H1 (cell line): ENCODE data around the gene CLEC18C. TPM values are rescaled to one million over a fixed set of nuclear protein-coding genes. Genes with fewer than 3 reads are reported as not detected.
"Not testable (repeated sequence)": the region's sequence is repeated elsewhere in the genome, so short reads cannot be mapped to it uniquely, and the experiment has no call there.

Experiments used
- CTCF ChIA-PET: fragments of 300-600 bp; sonication (Branson Sonifier 250); formaldehyde crosslinking; loops from one replicate; lab custom pipeline; 2021; ENCODE audit not compliant: partially characterized antibody; lab: Charles Lee
- POLR2A ChIA-PET: fragments of 300-600 bp; sonication (Branson Sonifier 250); formaldehyde crosslinking; loops from one replicate; lab custom pipeline; 2021; ENCODE audit warnings: inconsistent platforms; ENCODE audit not compliant: partially characterized antibody; lab: Charles Lee
- DNase-seq, 2 experiments: peaks; one replicate each; pipeline versions ENCODE4 v3.0.0 to v3.0.0-alpha.2; 2010 to 2022; ENCODE audit warnings: low spot score in 2 of 2, low read depth in 1 of 2, mixed read lengths in 1 of 2
- FAIRE-seq: peaks from 2 replicates; lab custom pipeline; 2011; peaks lifted over from hg19 to GRCh38; lab: Jason Lieb, UNC
- H2AFZ ChIP-seq: 2 replicates; pipeline ENCODE4 v1.8.1; 2012; ENCODE audit warnings: low read length, inconsistent platforms
- H2AK5ac ChIP-seq: 2 replicates; pipeline ENCODE4 v1.6.1; 2013; ENCODE audit warnings: low read depth, low read length
- H2BK120ac ChIP-seq: replicated peaks from 2 replicates; pipeline ENCODE3; 2013; ENCODE audit warnings: low read depth, low read length, inconsistent platforms
- H2BK12ac ChIP-seq: 2 replicates; pipeline ENCODE4 v1.6.1; 2013; ENCODE audit warnings: low read depth, low read length
- H2BK15ac ChIP-seq: 2 replicates; pipeline ENCODE4 v1.6.1; 2013; ENCODE audit warnings: low read length
- H2BK20ac ChIP-seq: 2 replicates; pipeline ENCODE4 v1.6.1; 2013; ENCODE audit warnings: low read length
- H2BK5ac ChIP-seq: 2 replicates; pipeline ENCODE4 v1.6.1; 2013; ENCODE audit warnings: low read depth, low read length
- H3K14ac ChIP-seq: 2 replicates; pipeline ENCODE4 v1.6.1; 2013; ENCODE audit warnings: inconsistent platforms; ENCODE audit not compliant: insufficient read length
- H3K18ac ChIP-seq: 2 replicates; pipeline ENCODE4 v1.6.1; 2013; ENCODE audit warnings: low read length; ENCODE audit errors: extremely low read depth
- H3K23ac ChIP-seq: 2 replicates; pipeline ENCODE4 v1.6.1; 2013; ENCODE audit warnings: inconsistent platforms; ENCODE audit not compliant: insufficient read length
- H3K23me2 ChIP-seq: 2 replicates; pipeline ENCODE4 v1.6.1; 2013; ENCODE audit warnings: low read depth, low read length
- H3K27ac ChIP-seq: 2 replicates; pipeline ENCODE4 v1.6.1; 2011; ENCODE audit warnings: low read depth, low read length, inconsistent platforms
- H3K27me3 ChIP-seq, 4 experiments: replicated peaks in 1 of 4; 1 replicate in 1 of 4; 2 replicates in 3 of 4; pipeline versions ENCODE4 v1.6.1 to v1.8.1; 2011 to 2013; ENCODE audit warnings: low read length in 3 of 4, mild to moderate bottlenecking in 3 of 4, inconsistent platforms in 2 of 4, mixed read lengths in 2 of 4, moderate library complexity in 1 of 4; ENCODE audit not compliant: control insufficient read depth in 3 of 4, insufficient read depth in 3 of 4; ENCODE audit errors: extremely low read depth in 1 of 4
- H3K36me3 ChIP-seq, 4 experiments: 2 replicates each; pipeline versions ENCODE4 v1.6.1 to v1.8.1; 2011 to 2013; ENCODE audit warnings: mild to moderate bottlenecking in 4 of 4, low read length in 3 of 4, moderate library complexity in 2 of 4, control low read depth in 1 of 4, inconsistent platforms in 1 of 4; ENCODE audit not compliant: insufficient read depth in 4 of 4, control insufficient read depth in 2 of 4
- H3K4ac ChIP-seq: replicated peaks from 2 replicates; pipeline ENCODE3; 2013; ENCODE audit warnings: low read length, low read depth, mixed read lengths, inconsistent platforms; ENCODE audit not compliant: insufficient read length
- H3K4me1 ChIP-seq, 4 experiments: replicated peaks in 1 of 4; 1 replicate in 1 of 4; 2 replicates in 3 of 4; pipeline versions ENCODE4 v1.6.1 to v1.8.1; 2011 to 2013; ENCODE audit warnings: low read length in 3 of 4, inconsistent platforms in 2 of 4, mixed read lengths in 1 of 4; ENCODE audit not compliant: insufficient read depth in 4 of 4, control insufficient read depth in 3 of 4
- H3K4me2 ChIP-seq, 2 experiments: 2 replicates each; pipeline versions ENCODE4 v1.6.1 to v1.8.1; 2011 to 2013; ENCODE audit warnings: low read depth in 2 of 2, low read length in 2 of 2, control low read depth in 1 of 2, inconsistent platforms in 1 of 2, mild to moderate bottlenecking in 1 of 2; ENCODE audit not compliant: insufficient read depth in 1 of 2
- H3K4me3 ChIP-seq, 4 experiments: fragments of 200-600, 300-600 bp in 1 of 4; sonication (generic), shearing (Covaris generic), sonication (Bioruptor Twin) in 1 of 4; 2 replicates each; pipeline versions ENCODE4 v1.5.1 to v1.8.1; 2011 to 2016; ENCODE audit warnings: low read length in 4 of 4, low read depth in 3 of 4, control low read depth in 2 of 4, inconsistent platforms in 2 of 4, mild to moderate bottlenecking in 2 of 4, mixed read lengths in 1 of 4, moderate library complexity in 1 of 4; ENCODE audit not compliant: insufficient read depth in 2 of 4; ENCODE audit errors: extremely low read depth in 1 of 4
- H3K56ac ChIP-seq: replicated peaks from 2 replicates; pipeline ENCODE3; 2013; ENCODE audit warnings: low read depth, mild to moderate bottlenecking, mixed read lengths, low read length, inconsistent platforms; ENCODE audit not compliant: insufficient read length
- H3K79me1 ChIP-seq: 2 replicates; pipeline ENCODE4 v1.6.1; 2013; ENCODE audit warnings: low read depth, low read length, control low read depth
- H3K79me2 ChIP-seq, 2 experiments: 2 replicates each; pipeline versions ENCODE4 v1.6.1 to v1.8.1; 2012 to 2013; ENCODE audit warnings: low read length in 2 of 2, mild to moderate bottlenecking in 2 of 2, inconsistent platforms in 1 of 2; ENCODE audit not compliant: insufficient read depth in 2 of 2, control insufficient read depth in 1 of 2
- H3K9ac ChIP-seq, 4 experiments: replicated peaks in 1 of 4; 1 replicate in 1 of 4; 2 replicates in 3 of 4; pipeline versions ENCODE4 v1.6.1 to v1.8.1; 2011 to 2013; ENCODE audit warnings: low read depth in 3 of 4, low read length in 3 of 4, control low read depth in 2 of 4, mild to moderate bottlenecking in 2 of 4, moderate library complexity in 2 of 4, inconsistent platforms in 1 of 4; ENCODE audit errors: extremely low read depth in 1 of 4
- H3K9me3 ChIP-seq, 2 experiments: 2 replicates each; pipeline versions ENCODE4 v1.6.1 to v1.8.1; 2012 to 2013; ENCODE audit warnings: mild to moderate bottlenecking in 2 of 2, moderate library complexity in 2 of 2, control low read depth in 1 of 2, inconsistent platforms in 1 of 2, low read depth in 1 of 2, low read length in 1 of 2, mixed read lengths in 1 of 2; ENCODE audit not compliant: insufficient read depth in 2 of 2
- H4K20me1 ChIP-seq, 2 experiments: replicated peaks in 1 of 2; 2 replicates each; pipeline versions ENCODE3 to v1.8.1; 2011 to 2013; ENCODE audit warnings: inconsistent platforms in 2 of 2, low read length in 2 of 2, mild to moderate bottlenecking in 1 of 2; ENCODE audit not compliant: insufficient read depth in 2 of 2, control insufficient read depth in 1 of 2
- H4K5ac ChIP-seq: 2 replicates; pipeline ENCODE4 v1.6.1; 2013; ENCODE audit warnings: low read length, low read depth, mixed read lengths, inconsistent platforms; ENCODE audit not compliant: insufficient read length
- H4K8ac ChIP-seq: 2 replicates; pipeline ENCODE4 v1.8.0; 2013; ENCODE audit warnings: mild to moderate bottlenecking, moderate library complexity, low read length, inconsistent platforms; ENCODE audit not compliant: insufficient read depth; ENCODE audit errors: extremely low read depth
- H4K91ac ChIP-seq: replicated peaks from 2 replicates; pipeline ENCODE3; 2013; ENCODE audit warnings: low read length, mixed read lengths, inconsistent platforms; ENCODE audit not compliant: insufficient read length
- WGBS, 2 experiments: shearing (Covaris generic) in 1 of 2; methylation state at CpG; one replicate each; pipeline versions ENCODE4 v1.1.6 to v1.1.7; 2013 to 2015; ENCODE audit warnings: low lambda C conversion rate in 2 of 2, mixed read lengths in 2 of 2, inconsistent platforms in 1 of 2, low coverage in 1 of 2, missing lambda C conversion rate in 1 of 2; ENCODE audit not compliant: insufficient replicate concordance in 2 of 2, insufficient coverage in 1 of 2, insufficient read length in 1 of 2; ENCODE audit errors: extremely low coverage in 1 of 2, missing lambda C conversion rate in 1 of 2; 5-methylcytosine and 5-hydroxymethylcytosine counted together
- polyA plus RNA-seq, 7 experiments: library from polyadenylated mRNA; depleted of rRNA in 3 of 7; stranded (reverse) in 5 of 7; unstranded in 2 of 7; fragments of >200 nt in 5 of 7; fragments of 200-250 nt in 2 of 7; gene quantifications; 1 replicate in 5 of 7; 2 replicates in 1 of 7; 4 replicates in 1 of 7; pipeline versions ENCODE4 v1.2.1 to v1.2.3, GENCODE V29; 2011 to 2013; ENCODE audit warnings: missing spikeins in 2 of 7, mixed read lengths in 2 of 7
- total RNA-seq: library from RNA; stranded (reverse); fragmentation: NEBNext Ultra II Directional; extraction: Animal tissue kit (Norgen Biotek cat#: 25700); gene quantifications from 2 replicates; pipeline ENCODE4 v1.2.1, GENCODE V29; 2021

CLEC18C gene
- total and polyA plus RNA-seq, 2 of the 8 experiments (the other 6 are each of a cell fraction or from before 2014, with no cell fraction given): 0.11 TPM; not detected in 1

GRCh38 chr16:70224645-70225044, 51.1 kb downstream of the CLEC18C start:
- H2BK20ac ChIP-seq, H2AK5ac ChIP-seq, H2BK15ac ChIP-seq, H3K4ac ChIP-seq, H3K23me2 ChIP-seq, H3K27me3 ChIP-seq, H3K14ac ChIP-seq, H3K4me1 ChIP-seq, H2BK5ac ChIP-seq, H3K4me2 ChIP-seq, H4K5ac ChIP-seq, H3K18ac ChIP-seq, POLR2A ChIA-PET, DNase-seq, H3K79me1 ChIP-seq, H3K23ac ChIP-seq, H2BK120ac ChIP-seq, H4K20me1 ChIP-seq, H4K91ac ChIP-seq, H3K4me3 ChIP-seq, H3K9me3 ChIP-seq, H3K79me2 ChIP-seq, H3K9ac ChIP-seq, H2BK12ac ChIP-seq, H2AFZ ChIP-seq, H3K27ac ChIP-seq, CTCF ChIA-PET, FAIRE-seq, H3K56ac ChIP-seq, H4K8ac ChIP-seq: not testable (repeated sequence)
- peaks cover 0 to 14% (median 4%) of the 10 kb centered on the region in 4 experiments; a peak in 3 of 8 replicates for H3K36me3 ChIP-seq
- WGBS, 2 experiments: 90% methylated on average over 7 of the region's 24 CpGs; no CpG with 5 or more reads in 1 of the 2 experiments

DNA sequence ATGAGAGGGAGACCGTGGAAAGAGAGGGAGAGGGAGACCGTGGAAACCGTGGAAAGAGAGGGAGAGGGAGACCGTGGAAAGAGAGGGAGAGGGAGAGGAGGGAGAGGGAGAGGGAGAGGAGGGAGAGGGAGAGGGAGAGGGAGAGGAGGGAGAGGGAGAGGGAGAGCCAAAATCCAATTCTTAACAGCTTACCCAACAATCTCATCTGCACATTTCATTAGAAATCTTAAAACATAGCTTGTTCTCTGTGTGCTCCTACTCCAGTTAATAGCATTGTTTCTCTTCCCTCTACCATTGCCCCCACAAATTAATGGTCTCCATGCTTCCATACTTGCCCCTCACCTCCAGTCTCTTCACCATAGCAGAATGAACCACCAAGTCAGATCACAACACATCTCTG, 51.8 kb downstream of the CLEC18C start:
- H2BK20ac ChIP-seq, CTCF ChIA-PET, H4K20me1 ChIP-seq, H3K4me1 ChIP-seq, H3K9me3 ChIP-seq, H3K9ac ChIP-seq, H4K5ac ChIP-seq, H3K14ac ChIP-seq, H3K23ac ChIP-seq, H3K56ac ChIP-seq, POLR2A ChIA-PET, H4K91ac ChIP-seq, H4K8ac ChIP-seq, H2BK12ac ChIP-seq, H2BK120ac ChIP-seq, H3K18ac ChIP-seq, H2AFZ ChIP-seq, H3K79me2 ChIP-seq, H3K4ac ChIP-seq, H3K23me2 ChIP-seq, FAIRE-seq, H2AK5ac ChIP-seq, H2BK15ac ChIP-seq, H3K27ac ChIP-seq, DNase-seq, H3K4me3 ChIP-seq, H3K27me3 ChIP-seq, H3K4me2 ChIP-seq, H3K79me1 ChIP-seq, H2BK5ac ChIP-seq: not testable (repeated sequence)
- WGBS, 2 experiments: 81% methylated on average over 4 of the region's 4 CpGs; no CpG with 5 or more reads in 1 of the 2 experiments
- H3K36me3 ChIP-seq: peaks cover 0 to 14% (median 2%) of the 10 kb centered on the region in 4 experiments; a peak in 3 of 8 replicates
